CD4-positive, alpha-beta T cell (primary cell): ENCODE data around the gene PAK6. TPM values are rescaled to one million over a fixed set of nuclear protein-coding genes. Genes with fewer than 3 reads are reported as not detected.

Source experiments
- ATAC-seq: fragments of 200-7000 bp; cut with Tn5 transposase; one replicate; pipeline ENCODE4 v1.10.0; 2022; ENCODE audit warnings: mild to moderate bottlenecking; ENCODE audit not compliant: poor library complexity
- CTCF ChIA-PET: fragments of 350-600 bp; sonication (Branson Sonifier 250); formaldehyde crosslinking; loops from one replicate; lab custom pipeline; 2021; ENCODE audit warnings: antibody characterized with exemption, inconsistent platforms; lab: Charles Lee
- POLR2A ChIA-PET: fragments of 350-600 bp; sonication (Branson Sonifier 250); formaldehyde crosslinking; loops from one replicate; lab custom pipeline; 2021; ENCODE audit warnings: antibody characterized with exemption, inconsistent platforms; lab: Charles Lee
- DNase-seq, 14 experiments: peaks; one replicate each; pipeline ENCODE4 v3.0.0-alpha.2; 2013 to 2020; ENCODE audit warnings: mixed read lengths in 2 of 14
- H3K27ac ChIP-seq, 2 donors: one replicate each; pipeline versions ENCODE4 v1.5.1 to v1.7.0; 2013; ENCODE audit warnings: low read length in 2 of 2, low read depth in 1 of 2, mild to moderate bottlenecking in 1 of 2
- H3K27me3 ChIP-seq, 2 experiments: 1 replicate in 1 of 2; 2 replicates in 1 of 2; pipeline versions ENCODE4 v1.6.1 to v1.7.0; 2013; ENCODE audit warnings: low read length in 2 of 2, control low read depth in 1 of 2, mild to moderate bottlenecking in 1 of 2, moderate library complexity in 1 of 2; ENCODE audit not compliant: insufficient read depth in 2 of 2, control insufficient read depth in 1 of 2
- H3K36me3 ChIP-seq: one replicate; pipeline ENCODE4 v1.6.1; 2013; ENCODE audit warnings: low read length, control low read depth; ENCODE audit not compliant: insufficient read depth
- H3K4me1 ChIP-seq: one replicate; pipeline ENCODE4 v1.6.1; 2013; ENCODE audit warnings: low read length, control low read depth; ENCODE audit not compliant: insufficient read depth
- H3K4me3 ChIP-seq: one replicate; pipeline ENCODE4 v1.5.1; 2013; ENCODE audit warnings: mild to moderate bottlenecking, low read length, moderate library complexity
- H3K9me3 ChIP-seq, 2 experiments: 1 replicate in 1 of 2; 2 replicates in 1 of 2; pipeline versions ENCODE4 v1.6.1 to v1.7.0; 2013; ENCODE audit warnings: low read length in 2 of 2, mild to moderate bottlenecking in 2 of 2, control low read depth in 1 of 2, moderate library complexity in 1 of 2; ENCODE audit not compliant: control insufficient read depth in 1 of 2, insufficient read depth in 1 of 2
- H3K27ac Mint-ChIP-seq: one replicate; pipeline ENCODE4 v1.8.0; 2020; ENCODE audit warnings: mixed read lengths
- H3K27me3 Mint-ChIP-seq: one replicate; pipeline ENCODE4 v1.8.0; 2021; ENCODE audit warnings: mixed read lengths
- H3K36me3 Mint-ChIP-seq: one replicate; pipeline ENCODE4 v1.8.0; 2021; ENCODE audit warnings: low read depth, mixed read lengths
- H3K4me1 Mint-ChIP-seq: one replicate; pipeline ENCODE4 v1.8.0; 2021; ENCODE audit warnings: low read depth, mixed read lengths
- H3K4me3 Mint-ChIP-seq: one replicate; pipeline ENCODE4 v1.8.0; 2020; ENCODE audit warnings: mild to moderate bottlenecking, mixed read lengths
- H3K9me3 Mint-ChIP-seq: one replicate; pipeline ENCODE4 v1.8.0; 2020; ENCODE audit warnings: mixed read lengths
- intact Hi-C, 2 experiments: fragments of 100-400 bp; cut with DNase I in 1 of 2; cut with micrococcal nuclease in 1 of 2; formaldehyde crosslinking; loops; one replicate each; pipeline versions ENCODE4 v1.15.1 to v1.9.0; 2023 to 2025; cut with DNase I, micrococcal nuclease
- total RNA-seq, 174 experiments: library from RNA in 2 of 174; stranded (reverse) in 2 of 174; gene quantifications; one replicate each; pipeline ENCODE4 v1.2.3 and lab custom pipeline; 2021 to 2026
- TF ChIP-seq, protein P1 (sequence below): fragments of 200-600 bp; IDR thresholded peaks from one replicate; pipeline ENCODE4 v1.8.0; 2022; ENCODE audit warnings: antibody characterized with exemption, mild to moderate bottlenecking

PAK6 gene
- total RNA-seq, 2 experiments from 2014 or later = 0.34 to 0.36 TPM

DNA sequence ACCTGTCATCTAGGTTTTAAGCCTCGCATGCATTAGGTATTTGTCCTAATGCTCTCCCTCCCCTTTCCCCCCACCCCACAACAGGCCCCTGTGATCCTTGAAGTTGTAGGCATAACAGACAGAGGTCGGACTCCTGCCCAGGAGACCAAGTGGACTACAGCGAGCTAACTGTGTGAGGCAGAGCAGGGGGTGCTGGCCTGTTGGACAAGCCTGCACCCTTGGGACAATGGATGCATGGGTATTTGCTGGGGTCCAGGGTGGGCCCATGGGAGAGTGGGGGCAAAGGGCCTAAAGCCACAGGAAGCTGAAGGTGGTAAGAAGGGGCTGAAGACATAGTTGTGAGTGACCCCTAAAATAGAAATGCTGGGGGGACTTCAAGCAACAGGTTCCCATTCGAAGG lies 66.4 kb downstream of the PAK6 start:
- H3K27ac Mint-ChIP-seq = no peak overlapping the region
- Histone ChIP-seq H3K27me3 (no peaks in the 10 kb centered on the region), H3K4me1 (peaks cover 52% of the 10 kb centered on the region), H3K36me3 (peaks cover 42% of the 10 kb centered on the region), H3K27ac (no peak overlapping the region), H3K4me3 (no peak overlapping the region), H3K9me3 (peaks cover 6% of the 10 kb centered on the region in 2 experiments)
- H3K4me3 Mint-ChIP-seq = peak overlapping the region; percentile 96
- POLR2A ChIA-PET = interaction anchor here (0.6 to 4.6 kb wide), 3 partner anchors 12 to 23 kb away, joined by 4 to 28 read pairs (median 4); partner anchors contain the start of gene ANKRD63
- H3K9me3 Mint-ChIP-seq = no peaks in the 10 kb centered on the region
- DNase-seq = no peak
- TF ChIP-seq, protein P1, sequence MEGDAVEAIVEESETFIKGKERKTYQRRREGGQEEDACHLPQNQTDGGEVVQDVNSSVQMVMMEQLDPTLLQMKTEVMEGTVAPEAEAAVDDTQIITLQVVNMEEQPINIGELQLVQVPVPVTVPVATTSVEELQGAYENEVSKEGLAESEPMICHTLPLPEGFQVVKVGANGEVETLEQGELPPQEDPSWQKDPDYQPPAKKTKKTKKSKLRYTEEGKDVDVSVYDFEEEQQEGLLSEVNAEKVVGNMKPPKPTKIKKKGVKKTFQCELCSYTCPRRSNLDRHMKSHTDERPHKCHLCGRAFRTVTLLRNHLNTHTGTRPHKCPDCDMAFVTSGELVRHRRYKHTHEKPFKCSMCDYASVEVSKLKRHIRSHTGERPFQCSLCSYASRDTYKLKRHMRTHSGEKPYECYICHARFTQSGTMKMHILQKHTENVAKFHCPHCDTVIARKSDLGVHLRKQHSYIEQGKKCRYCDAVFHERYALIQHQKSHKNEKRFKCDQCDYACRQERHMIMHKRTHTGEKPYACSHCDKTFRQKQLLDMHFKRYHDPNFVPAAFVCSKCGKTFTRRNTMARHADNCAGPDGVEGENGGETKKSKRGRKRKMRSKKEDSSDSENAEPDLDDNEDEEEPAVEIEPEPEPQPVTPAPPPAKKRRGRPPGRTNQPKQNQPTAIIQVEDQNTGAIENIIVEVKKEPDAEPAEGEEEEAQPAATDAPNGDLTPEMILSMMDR = no peak
- CTCF ChIA-PET = interaction anchor here (1.2 kb wide), 1 partner anchor 18 kb away, joined by 3 read pairs; no protein-coding TSS in a partner anchor
- H3K27me3 Mint-ChIP-seq = no peaks in the 10 kb centered on the region
- no peak for ATAC-seq
- intact Hi-C loops = no loop called here
- H3K4me1 Mint-ChIP-seq = peaks cover 52% of the 10 kb centered on the region
- H3K36me3 Mint-ChIP-seq = peaks cover 61% of the 10 kb centered on the region

DNA sequence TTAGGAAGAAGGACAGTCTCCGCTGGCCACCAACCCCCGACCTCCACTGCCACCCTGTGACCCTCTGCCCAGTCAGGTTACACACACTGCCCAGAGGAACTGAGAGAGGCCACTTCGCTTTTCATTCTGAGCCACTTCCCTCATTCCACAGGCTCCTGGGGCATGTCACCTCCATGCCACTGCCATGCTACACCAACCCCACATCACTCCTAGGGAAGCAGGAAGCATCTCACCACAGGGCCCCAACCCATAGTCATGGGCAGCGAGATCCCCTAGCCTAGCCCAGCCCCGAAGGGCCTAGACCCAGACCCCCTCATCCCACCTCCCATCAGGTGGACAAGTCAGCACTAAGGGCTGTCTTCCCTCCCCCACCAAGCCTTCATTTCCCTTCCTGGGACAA lies 67.5 kb downstream of the PAK6 start:
- peak overlapping the region; percentile 98 for H3K4me3 ChIP-seq
- no peaks in the 10 kb centered on the region for H3K9me3 ChIP-seq
- ATAC-seq (no peak), DNase-seq (peak in 2 of 14 experiments; percentile 34 to 36)
- TF ChIP-seq, protein P1 = no peak
- peaks cover 52% of the 10 kb centered on the region for H3K4me1 ChIP-seq
- peaks cover 31% of the 10 kb centered on the region for H3K36me3 ChIP-seq
- no peaks in the 10 kb centered on the region for H3K27me3 Mint-ChIP-seq
- H3K36me3 Mint-ChIP-seq = peaks cover 50% of the 10 kb centered on the region
- peak overlapping the region; percentile 95 for H3K27ac Mint-ChIP-seq
- H3K4me3 Mint-ChIP-seq = peak overlapping the region; percentile 96
- no peaks in the 10 kb centered on the region for H3K9me3 Mint-ChIP-seq
- peaks cover 52% of the 10 kb centered on the region for H3K4me1 Mint-ChIP-seq
- POLR2A ChIA-PET = interaction anchor here (0.8 to 4.6 kb wide), 10 partner anchors 10 to 100 kb away, joined by 3 to 65 read pairs (median 10); partner anchors contain the start of genes ANKRD63, DISP2 and INAFM2
- no peaks in the 10 kb centered on the region for H3K27me3 ChIP-seq
- intact Hi-C loops = loop anchor here in 1 of 2 experiments (2.0 kb wide), 2 partner anchors 16 to 32 kb away; partner anchors contain the start of gene INAFM2
- CTCF ChIA-PET = interaction anchor here (2.6 to 5.4 kb wide), 4 partner anchors 15 to 32 kb away, joined by 15 to 55 read pairs (median 26); partner anchors contain the start of genes ANKRD63 and INAFM2
- H3K27ac ChIP-seq = no peak overlapping the region

DNA sequence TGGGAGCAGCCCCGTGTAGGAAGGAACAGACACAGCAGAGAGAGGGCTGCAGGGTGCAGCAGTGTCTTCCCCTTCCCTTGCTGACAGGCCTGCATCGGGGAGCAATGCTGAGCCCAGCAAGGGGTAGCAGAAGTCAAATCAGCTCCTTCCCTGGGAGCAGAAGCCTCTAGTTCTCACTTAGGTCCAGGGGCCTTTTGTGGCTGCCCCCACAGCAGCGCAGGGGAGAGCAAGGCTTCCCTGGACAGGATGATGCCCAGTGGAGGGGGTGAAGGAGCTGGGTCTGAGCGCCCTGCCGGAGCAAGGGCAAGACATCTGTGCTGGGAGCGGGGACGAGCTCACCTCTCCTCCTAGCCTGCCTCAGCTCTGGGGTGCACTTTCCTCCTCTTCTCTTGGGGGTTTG lies 68.0 kb downstream of the PAK6 start:
- POLR2A ChIA-PET = interaction anchor here (0.6 to 4.6 kb wide), 20 partner anchors 11 to 258 kb away, joined by 3 to 65 read pairs (median 4); partner anchors contain the start of genes ANKRD63, CCDC32, DISP2 and INAFM2
- Mint-ChIP-seq H3K4me1 (peaks cover 52% of the 10 kb centered on the region), H3K36me3 (peaks cover 44% of the 10 kb centered on the region), H3K27me3 (no peaks in the 10 kb centered on the region), H3K9me3 (no peaks in the 10 kb centered on the region), H3K4me3 (peak overlapping the region; percentile 96), H3K27ac (peak overlapping the region; percentile 95)
- DNase-seq = peak in 4 of 14 experiments; percentile 29 to 45 (median 36)
- peaks cover 49% of the 10 kb centered on the region for H3K4me1 ChIP-seq
- H3K36me3 ChIP-seq = peaks cover 25% of the 10 kb centered on the region
- intact Hi-C loops = loop anchor here in 1 of 2 experiments (1.0 to 2.0 kb wide), 3 partner anchors 16 to 32 kb away; partner anchors contain the start of gene INAFM2
- H3K27me3 ChIP-seq = no peaks in the 10 kb centered on the region
- CTCF ChIA-PET = interaction anchor here (1.0 to 6.4 kb wide), 13 partner anchors 10 to 267 kb away, joined by 4 to 55 read pairs (median 8); partner anchors contain the start of genes ANKRD63, INAFM2 and SRP14
- no peak for ATAC-seq
- H3K9me3 ChIP-seq = no peaks in the 10 kb centered on the region
- peak overlapping the region; percentile 98 for H3K4me3 ChIP-seq
- H3K27ac ChIP-seq = peak overlapping the region; percentile 34 to 43
- TF ChIP-seq, protein P1 = no peak
